OCI-LY3 (cell line): ENCODE results near the gene ATP2C1.

Source experiments
- CTCF ChIP-seq: fragments of 200-600, 300-600 bp; sonication (generic); IDR thresholded peaks from 2 replicates; pipeline ENCODE4 v1.5.1; 2014; ENCODE audit warnings: antibody characterized with exemption, low read length, low read depth
- EZH2phosphoT487 ChIP-seq: fragments of 200-600 bp; shearing (Covaris generic); IDR thresholded peaks from 2 replicates; pipeline ENCODE4 v1.6.1; 2018; ENCODE audit warnings: antibody characterized with exemption, mixed run types, low read depth

DNA sequence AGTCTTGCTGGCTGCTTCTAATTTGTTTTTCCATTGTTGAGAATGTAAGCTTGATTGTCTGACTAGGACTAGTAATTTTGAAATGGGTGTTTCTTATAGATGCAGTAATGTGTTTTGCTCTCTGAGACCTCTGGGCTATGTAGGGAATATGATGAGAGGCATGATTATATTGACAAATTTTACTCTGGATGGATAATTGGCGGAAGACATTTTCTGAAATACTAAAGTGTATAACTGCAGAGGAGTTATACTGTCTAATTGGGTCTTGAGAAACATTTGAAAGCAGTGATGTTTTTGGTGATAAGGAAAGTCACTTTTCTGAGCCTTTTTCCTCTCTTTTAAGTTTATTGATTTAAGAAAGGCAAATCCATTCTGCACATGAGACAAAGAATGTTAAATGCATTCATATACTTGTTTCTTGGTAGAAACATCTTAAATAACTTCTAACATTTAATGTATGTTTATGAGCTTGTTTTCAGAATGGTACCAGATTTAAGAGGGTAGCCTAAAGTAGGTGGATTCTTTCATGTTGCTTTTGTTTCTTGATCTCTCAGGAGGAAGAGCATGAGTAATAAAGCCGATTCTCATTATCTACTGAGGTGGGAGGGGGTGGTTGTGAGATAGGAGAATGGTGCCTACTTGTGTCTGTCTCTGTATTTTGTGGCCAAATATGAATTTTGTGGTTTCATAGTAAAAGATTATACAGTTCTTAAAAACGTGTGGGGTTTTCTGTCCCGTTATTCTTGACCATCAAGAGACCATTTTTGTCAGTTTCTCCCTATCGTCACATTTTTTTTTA, 2.0 kb downstream of the ATP2C1 start:
- no peak for TF ChIP-seq CTCF
- no peak for TF ChIP-seq EZH2phosphoT487
